K562 (cell line): ENCODE data around the gene ZBTB20. TPM values are rescaled to one million over a fixed set of nuclear protein-coding genes. Genes with fewer than 3 reads are reported as not detected.

Source experiments
- ATAC-seq: fragments of 200-7000 bp; cut with Tn5 transposase; 3 replicates; pipeline ENCODE4 v1.9.1; 2020; ENCODE audit warnings: moderate library complexity
- BruUV-seq: library from RNA; stranded (reverse); fragments of 400-500 nt; replicated peaks from 2 replicates; lab custom pipeline; 2021; lab: Mats Ljungman, UMichigan
- CTCF ChIA-PET: fragments of 300-600 bp; formaldehyde crosslinking; extraction: SDS; loops from one replicate; lab custom pipeline; 2021; ENCODE audit warnings: low intra/inter-chr PET ratio; lab: Yijun Ruan, JAX
- POLR2A ChIA-PET: fragments of 300-600, 350-650 bp; sonication (Branson Sonifier 250); formaldehyde crosslinking; extraction: SDS; loops from one replicate; lab custom pipeline; 2021; ENCODE audit warnings: antibody characterized with exemption, inconsistent platforms; lab: Yijun Ruan, JAX
- DNase-seq, 4 experiments: peaks; one replicate each; pipeline versions ENCODE4 v3.0.0 to v3.0.0-alpha.2; 2011 to 2018; ENCODE audit warnings: low spot score in 3 of 4, mixed read lengths in 3 of 4; ENCODE audit errors: extremely low read depth in 1 of 4
- FAIRE-seq: peaks from 2 replicates; lab custom pipeline; 2011; peaks lifted over from hg19 to GRCh38; lab: Jason Lieb, UNC
- H2AFZ ChIP-seq: 2 replicates; pipeline ENCODE4 v1.6.0; 2011; ENCODE audit warnings: low read depth, low read length, control low read depth, inconsistent platforms
- H3K27ac ChIP-seq: fragments of 200-600 bp; 3 replicates; pipeline ENCODE4 v1.8.0; 2011; ENCODE audit warnings: low read depth, mild to moderate bottlenecking, control low read depth, inconsistent platforms, low read length, moderate library complexity, mixed read lengths; ENCODE audit errors: extremely low read depth
- H3K27me3 ChIP-seq, 2 experiments: fragments of 300-600 bp in 1 of 2; 2 replicates in 1 of 2; 3 replicates in 1 of 2; pipeline versions ENCODE4 v1.6.0 to v1.8.0; 2011; ENCODE audit warnings: inconsistent platforms in 2 of 2, low read length in 2 of 2, mild to moderate bottlenecking in 1 of 2, mixed read lengths in 1 of 2, moderate library complexity in 1 of 2; ENCODE audit not compliant: control insufficient read depth in 2 of 2, insufficient read depth in 2 of 2
- H3K36me3 ChIP-seq: fragments of 300-600 bp; 3 replicates; pipeline ENCODE4 v1.8.0; 2011; ENCODE audit warnings: mild to moderate bottlenecking, low read length, inconsistent platforms; ENCODE audit not compliant: control insufficient read depth, insufficient read depth
- H3K4me1 ChIP-seq, 2 experiments: fragments of 200-600 bp in 1 of 2; replicated peaks in 1 of 2; 2 replicates in 1 of 2; 3 replicates in 1 of 2; pipeline versions ENCODE4 v1.5.1 to v1.8.0; 2011; ENCODE audit warnings: inconsistent platforms in 2 of 2, low read length in 2 of 2, mild to moderate bottlenecking in 1 of 2, mixed read lengths in 1 of 2, moderate library complexity in 1 of 2; ENCODE audit not compliant: control insufficient read depth in 2 of 2, insufficient read depth in 2 of 2
- H3K4me2 ChIP-seq: 2 replicates; pipeline ENCODE4 v1.6.1; 2011; ENCODE audit warnings: low read length, control low read depth, inconsistent platforms, mixed read lengths; ENCODE audit not compliant: insufficient read depth
- H3K4me3 ChIP-seq: fragments of 200-600 bp; sonication (generic), shearing (Covaris generic); 2 replicates; pipeline ENCODE4 v1.5.1; 2016; ENCODE audit warnings: control low read depth, inconsistent platforms
- H3K79me2 ChIP-seq: fragments of 200-600 bp; 3 replicates; pipeline ENCODE4 v1.8.0; 2011; ENCODE audit warnings: low read length, inconsistent platforms; ENCODE audit not compliant: control insufficient read depth, insufficient read depth
- H3K9ac ChIP-seq, 2 experiments: 2 replicates each; pipeline versions ENCODE4 v1.6.0 to v1.6.1; 2011; ENCODE audit warnings: low read depth in 2 of 2, low read length in 2 of 2, control low read depth in 1 of 2, inconsistent platforms in 1 of 2, mild to moderate bottlenecking in 1 of 2, mixed read lengths in 1 of 2; ENCODE audit not compliant: insufficient read depth in 1 of 2
- H3K9me1 ChIP-seq: one replicate; pipeline ENCODE4 v1.6.0; 2011; ENCODE audit warnings: inconsistent platforms, mild to moderate bottlenecking, low read length, moderate library complexity; ENCODE audit not compliant: control insufficient read depth, insufficient read depth
- H3K9me3 ChIP-seq: replicated peaks from 2 replicates; pipeline ENCODE4 v1.5.1; 2011; ENCODE audit warnings: low read depth, low read length, inconsistent platforms; ENCODE audit not compliant: control insufficient read depth, insufficient read depth
- H4K20me1 ChIP-seq: replicated peaks from 2 replicates; pipeline ENCODE4 v1.6.1; 2011; ENCODE audit warnings: low read length, inconsistent platforms, mixed read lengths; ENCODE audit not compliant: control insufficient read depth, insufficient read depth
- BRD9 ChIP-seq: fragments of 450-650 bp; IDR thresholded peaks from 2 replicates; pipeline ENCODE4 v1.6.1; 2018; ENCODE audit warnings: low read depth; ENCODE audit not compliant: partially characterized antibody
- MAFG ChIP-seq: fragments of 450-650 bp; conservative IDR thresholded peaks from 2 replicates; pipeline ENCODE4 v1.6.1; 2016; ENCODE audit warnings: missing genetic modification characterization, missing compliant biosample characterization
- NBN ChIP-seq: fragments of 450-650 bp; IDR thresholded peaks from 2 replicates; pipeline ENCODE4 v1.6.1; 2016; ENCODE audit warnings: low read depth, mild to moderate bottlenecking
- POLR2AphosphoS5 ChIP-seq: IDR thresholded peaks from 2 replicates; pipeline ENCODE4 v1.6.1; 2011; ENCODE audit warnings: mild to moderate bottlenecking, low read depth, low read length, moderate library complexity; ENCODE audit not compliant: control insufficient read depth, insufficient read depth
- WGBS: fragments of 100-300 bp; shearing (Covaris generic); methylation state at CpG from one replicate; pipeline ENCODE4 v1.1.6; 2016; ENCODE audit warnings: low coverage, mixed read lengths; ENCODE audit not compliant: insufficient coverage; ENCODE audit errors: missing lambda C conversion rate; 5-methylcytosine and 5-hydroxymethylcytosine counted together
- in situ Hi-C: fragments of 300-500 bp; cut with MboI; formaldehyde crosslinking; loops from 4 replicates; pipeline ENCODE4 v1.15.0; 2018; ENCODE audit warnings: inconsistent platforms, mixed read lengths
- intact Hi-C: fragments of 100-400 bp; cut with micrococcal nuclease; formaldehyde crosslinking; loops from 2 replicates; pipeline ENCODE4 v1.14.2; 2022
- polyA plus RNA-seq, 8 experiments: library from polyadenylated mRNA; depleted of rRNA in 4 of 8; stranded (reverse) in 5 of 8; unstranded in 3 of 8; fragments of >200 nt; fragmentation: Nextera tagmentation in 2 of 8; fragmentation: Illumina TruSeq in 1 of 8; extraction: Ambion mirVana in 2 of 8; extraction: Trizol in 1 of 8; gene quantifications; 2 replicates each; pipeline versions ENCODE4 v1.2.1 to v1.2.3, GENCODE V29; 2011 to 2014; ENCODE audit warnings: inconsistent platforms in 1 of 8, missing spikeins in 1 of 8
- total RNA-seq, 7 experiments: library from RNA; depleted of rRNA in 6 of 7; stranded (reverse); fragments of >200 nt in 6 of 7; fragmentation: Illumina TruSeq in 2 of 7; extraction: Trizol in 2 of 7; gene quantifications; 2 replicates each; pipeline versions ENCODE4 v1.2.1 to v1.2.3, GENCODE V29; 2011 to 2021; ENCODE audit warnings: low replicate concordance in 1 of 7

Gene ZBTB20
- total and polyA plus RNA-seq, 9 of the 15 experiments (the other 6 are each of a cell fraction or from before 2014, with no cell fraction given) = 0.17 to 1.7 (median 0.45) TPM

- ChIA-PET CTCF (no interaction called here), POLR2A (no interaction called here)
- Histone ChIP-seq H3K36me3 (no peaks in the 10 kb centered on the region), H3K4me2 (no peak overlapping the region), H3K4me1 (no peaks in the 10 kb centered on the region), H3K27ac (no peak overlapping the region), H3K4me3 (no peak overlapping the region), H3K79me2 (no peaks in the 10 kb centered on the region), H2AFZ (no peak overlapping the region), H3K9me3 (no peaks in the 10 kb centered on the region), H3K9ac (no peak overlapping the region), H4K20me1 (no peaks in the 10 kb centered on the region), H3K9me1 (no peaks in the 10 kb centered on the region), H3K27me3 (no peaks in the 10 kb centered on the region)
- FAIRE-seq (no peak), ATAC-seq (no peak), DNase-seq (no peak)
- intact Hi-C loops (no loop called here), in situ Hi-C loops (no loop called here)
- BruUV-seq = no TSS peak
- 0% methylated on average over 3 of the region's 3 CpGs for WGBS
- TF ChIP-seq MAFG (tag) = peak; percentile 20; the same call in 1 of the 2 replicates
- TF ChIP-seq NBN = no peak
Measured at GRCh38 chr3:114650808-114651207, 496.3 kb downstream of the ZBTB20 start.

GRCh38 chr3:114649331-114649730 lies 497.8 kb downstream of the ZBTB20 start:
- CTCF ChIA-PET = no interaction called here
- POLR2A ChIA-PET = no interaction called here

More at GRCh38 chr3:114649331-114649730, 497.8 kb downstream of the ZBTB20 start:
- FAIRE-seq = no peak
- BruUV-seq = no TSS peak
- Histone ChIP-seq H3K9ac (no peak overlapping the region), H3K79me2 (no peaks in the 10 kb centered on the region), H3K9me3 (no peaks in the 10 kb centered on the region), H3K27me3 (no peaks in the 10 kb centered on the region), H3K4me3 (no peak overlapping the region), H3K4me2 (no peak overlapping the region), H3K36me3 (no peaks in the 10 kb centered on the region), H4K20me1 (no peaks in the 10 kb centered on the region), H3K4me1 (no peaks in the 10 kb centered on the region), H2AFZ (no peak overlapping the region), H3K27ac (no peak overlapping the region), H3K9me1 (no peaks in the 10 kb centered on the region)
- TF ChIP-seq BRD9 (no peak), POLR2AphosphoS5 (no peak)
- no peak for DNase-seq
- ATAC-seq = no peak
- in situ Hi-C loops (no loop called here), intact Hi-C loops (no loop called here)
